RWPE1 (cell line): ENCODE results near the gene ABCA13.

Experiments used
- CTCF ChIA-PET: fragments of 350-600 bp; sonication (Branson Sonifier 250); formaldehyde crosslinking; extraction: SDS; loops from one replicate; lab custom pipeline; 2021; lab: Yijun Ruan, JAX
- POLR2A ChIA-PET: fragments of 400-600 bp; formaldehyde crosslinking; extraction: SDS; loops from one replicate; lab custom pipeline; 2020; ENCODE audit warnings: antibody characterized with exemption; ENCODE audit not compliant: low non-redundant PET; lab: Yijun Ruan, JAX
- DNase-seq: peaks from one replicate; pipeline ENCODE4 v3.0.0; 2012; ENCODE audit warnings: low spot score
- H3K27ac ChIP-seq: fragments of 450-650 bp; 2 replicates; pipeline ENCODE4 v1.5.1; 2017
- TF ChIP-seq, protein P1 (sequence below): fragments of 450-650 bp; conservative IDR thresholded peaks from 2 replicates; pipeline ENCODE4 v1.5.1; 2017; ENCODE audit warnings: low read depth, mild to moderate bottlenecking

The ABCA13 gene

DNA sequence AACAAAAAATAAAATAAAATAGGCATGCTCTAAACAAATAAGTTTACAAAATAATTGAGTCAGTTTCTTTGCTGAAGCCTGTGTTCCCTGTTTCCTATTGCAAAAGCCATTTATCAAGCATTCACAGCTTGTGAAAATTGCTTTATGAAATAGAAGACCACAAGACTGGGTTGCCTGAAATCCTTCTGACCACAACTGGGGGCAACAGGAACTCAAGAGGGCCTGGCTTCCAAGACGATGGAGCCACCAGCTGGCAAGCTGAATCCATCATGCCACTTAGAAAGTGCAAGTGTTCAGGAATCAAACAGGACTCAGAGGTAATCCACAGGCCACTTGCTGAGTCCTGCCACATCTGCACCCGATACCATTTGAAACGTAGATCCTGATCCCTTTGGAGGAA, 752 bp upstream of the ABCA13 start:
- no peak for DNase-seq
- H3K27ac ChIP-seq = no peak overlapping the region
- ChIA-PET POLR2A (no interaction called here), CTCF (no interaction called here)
- TF ChIP-seq, protein P1, sequence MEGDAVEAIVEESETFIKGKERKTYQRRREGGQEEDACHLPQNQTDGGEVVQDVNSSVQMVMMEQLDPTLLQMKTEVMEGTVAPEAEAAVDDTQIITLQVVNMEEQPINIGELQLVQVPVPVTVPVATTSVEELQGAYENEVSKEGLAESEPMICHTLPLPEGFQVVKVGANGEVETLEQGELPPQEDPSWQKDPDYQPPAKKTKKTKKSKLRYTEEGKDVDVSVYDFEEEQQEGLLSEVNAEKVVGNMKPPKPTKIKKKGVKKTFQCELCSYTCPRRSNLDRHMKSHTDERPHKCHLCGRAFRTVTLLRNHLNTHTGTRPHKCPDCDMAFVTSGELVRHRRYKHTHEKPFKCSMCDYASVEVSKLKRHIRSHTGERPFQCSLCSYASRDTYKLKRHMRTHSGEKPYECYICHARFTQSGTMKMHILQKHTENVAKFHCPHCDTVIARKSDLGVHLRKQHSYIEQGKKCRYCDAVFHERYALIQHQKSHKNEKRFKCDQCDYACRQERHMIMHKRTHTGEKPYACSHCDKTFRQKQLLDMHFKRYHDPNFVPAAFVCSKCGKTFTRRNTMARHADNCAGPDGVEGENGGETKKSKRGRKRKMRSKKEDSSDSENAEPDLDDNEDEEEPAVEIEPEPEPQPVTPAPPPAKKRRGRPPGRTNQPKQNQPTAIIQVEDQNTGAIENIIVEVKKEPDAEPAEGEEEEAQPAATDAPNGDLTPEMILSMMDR = no peak

DNA sequence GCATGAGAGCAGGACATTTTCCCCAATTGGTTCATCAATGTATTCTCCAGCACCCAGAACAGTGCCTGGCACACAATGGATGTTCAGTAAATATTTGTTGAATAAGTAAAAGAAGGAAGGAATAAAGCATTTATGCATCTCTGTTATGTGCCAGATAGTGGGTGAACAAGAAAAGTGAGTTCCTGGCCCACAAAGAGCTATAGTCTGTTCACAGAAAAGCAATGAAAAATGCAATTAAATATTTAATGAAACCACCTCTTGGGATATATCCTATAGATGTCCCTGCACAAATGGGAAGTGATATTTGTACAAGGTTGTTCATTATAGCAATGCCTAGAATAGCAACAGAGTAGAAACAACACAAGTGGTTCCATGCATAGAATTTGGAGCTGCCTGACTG, 2.1 kb downstream of the ABCA13 start:
- H3K27ac ChIP-seq = no peak overlapping the region
- ChIA-PET POLR2A (no interaction called here), CTCF (interaction anchor here (0.8 kb wide), 1 partner anchor 1208 kb away, joined by 3 read pairs; no protein-coding TSS in a partner anchor)
- no peak for DNase-seq
- TF ChIP-seq, protein P1 = no peak

GRCh38 chr7:48173756-48174382, 2.6 kb downstream of the ABCA13 start:
- ChIA-PET CTCF (interaction anchor here (0.8 kb wide), 1 partner anchor 1208 kb away, joined by 3 read pairs; no protein-coding TSS in a partner anchor), POLR2A (no interaction called here)
- DNase-seq = no peak
- TF ChIP-seq, protein P1 = no peak
- H3K27ac ChIP-seq = no peak overlapping the region

- DNase-seq = no peak
- POLR2A ChIA-PET = no interaction called here
- TF ChIP-seq, protein P1 = no peak
- H3K27ac ChIP-seq = no peak overlapping the region
- CTCF ChIA-PET = no interaction called here
Measured at GRCh38 chr7:48175019-48175418, 3.8 kb downstream of the ABCA13 start.

DNA sequence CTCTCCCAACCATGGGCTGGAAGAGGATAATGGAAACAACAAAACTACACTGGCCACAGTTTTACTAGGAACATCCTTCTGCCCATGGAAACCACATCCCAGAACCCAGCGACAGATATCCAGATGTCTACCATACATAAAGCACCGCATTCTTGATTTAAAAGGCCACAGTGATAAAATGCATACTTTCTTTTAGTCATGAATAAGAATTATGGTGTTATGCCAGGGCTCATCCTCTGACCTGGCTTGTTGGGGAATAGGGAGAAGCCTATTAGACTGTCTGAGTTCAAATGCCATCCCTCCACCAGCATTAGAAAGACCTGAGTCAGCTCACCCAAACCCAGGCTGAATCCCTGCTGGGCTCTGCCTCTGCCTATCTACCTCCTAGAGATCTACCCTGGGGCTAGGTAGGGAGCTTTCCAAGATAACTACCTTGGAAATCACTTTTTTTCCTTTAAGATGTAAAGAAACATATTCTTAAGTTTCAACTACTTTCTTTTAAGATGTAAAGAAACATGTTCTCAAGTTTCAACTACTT, 5.2 kb downstream of the ABCA13 start:
- ChIA-PET CTCF (no interaction called here), POLR2A (no interaction called here)
- TF ChIP-seq, protein P1 = no peak
- no peak overlapping the region for H3K27ac ChIP-seq
- DNase-seq = no peak

DNA sequence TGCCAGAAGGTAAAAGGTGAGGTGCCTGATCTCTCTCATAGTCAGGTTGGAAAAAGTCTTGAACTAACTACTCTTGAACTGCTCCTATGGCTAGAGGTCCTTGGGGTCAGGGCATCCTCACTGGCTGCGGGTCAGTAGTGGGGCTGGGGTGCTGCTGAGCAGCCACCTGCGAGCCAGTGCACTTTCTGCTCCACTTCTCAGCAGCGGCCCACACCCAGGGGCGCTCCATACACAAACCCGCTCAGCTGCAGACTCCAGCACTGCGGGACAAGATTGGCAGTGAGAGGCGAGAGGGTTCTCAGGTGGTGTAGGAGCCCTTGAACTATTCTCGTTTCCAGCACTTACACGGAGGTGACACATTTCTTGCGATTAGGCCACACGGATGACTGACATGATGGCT, 6.0 kb downstream of the ABCA13 start:
- ChIA-PET CTCF (no interaction called here), POLR2A (no interaction called here)
- TF ChIP-seq, protein P1 = no peak
- H3K27ac ChIP-seq = no peak overlapping the region
- DNase-seq = no peak
